H1 (cell line): ENCODE data around the gene TUBGCP4. TPM values are rescaled to one million over a fixed set of nuclear protein-coding genes. Genes with fewer than 3 reads are reported as not detected.

Source experiments
- CTCF ChIA-PET: fragments of 300-600 bp; sonication (Branson Sonifier 250); formaldehyde crosslinking; loops from one replicate; lab custom pipeline; 2021; ENCODE audit not compliant: partially characterized antibody; lab: Charles Lee
- POLR2A ChIA-PET: fragments of 300-600 bp; sonication (Branson Sonifier 250); formaldehyde crosslinking; loops from one replicate; lab custom pipeline; 2021; ENCODE audit warnings: inconsistent platforms; ENCODE audit not compliant: partially characterized antibody; lab: Charles Lee
- DNase-seq, 2 experiments: peaks; one replicate each; pipeline versions ENCODE4 v3.0.0 to v3.0.0-alpha.2; 2010 to 2022; ENCODE audit warnings: low spot score in 2 of 2, low read depth in 1 of 2, mixed read lengths in 1 of 2
- FAIRE-seq: peaks from 2 replicates; lab custom pipeline; 2011; peaks lifted over from hg19 to GRCh38; lab: Jason Lieb, UNC
- H2AFZ ChIP-seq: 2 replicates; pipeline ENCODE4 v1.8.1; 2012; ENCODE audit warnings: low read length, inconsistent platforms
- H2AK5ac ChIP-seq: 2 replicates; pipeline ENCODE4 v1.6.1; 2013; ENCODE audit warnings: low read depth, low read length
- H2BK120ac ChIP-seq: replicated peaks from 2 replicates; pipeline ENCODE3; 2013; ENCODE audit warnings: low read depth, low read length, inconsistent platforms
- H2BK12ac ChIP-seq: 2 replicates; pipeline ENCODE4 v1.6.1; 2013; ENCODE audit warnings: low read depth, low read length
- H2BK15ac ChIP-seq: 2 replicates; pipeline ENCODE4 v1.6.1; 2013; ENCODE audit warnings: low read length
- H2BK20ac ChIP-seq: 2 replicates; pipeline ENCODE4 v1.6.1; 2013; ENCODE audit warnings: low read length
- H2BK5ac ChIP-seq: 2 replicates; pipeline ENCODE4 v1.6.1; 2013; ENCODE audit warnings: low read depth, low read length
- H3K14ac ChIP-seq: 2 replicates; pipeline ENCODE4 v1.6.1; 2013; ENCODE audit warnings: inconsistent platforms; ENCODE audit not compliant: insufficient read length
- H3K18ac ChIP-seq: 2 replicates; pipeline ENCODE4 v1.6.1; 2013; ENCODE audit warnings: low read length; ENCODE audit errors: extremely low read depth
- H3K23ac ChIP-seq: 2 replicates; pipeline ENCODE4 v1.6.1; 2013; ENCODE audit warnings: inconsistent platforms; ENCODE audit not compliant: insufficient read length
- H3K23me2 ChIP-seq: 2 replicates; pipeline ENCODE4 v1.6.1; 2013; ENCODE audit warnings: low read depth, low read length
- H3K27ac ChIP-seq: 2 replicates; pipeline ENCODE4 v1.6.1; 2011; ENCODE audit warnings: low read depth, low read length, inconsistent platforms
- H3K27me3 ChIP-seq, 4 experiments: replicated peaks in 1 of 4; 1 replicate in 1 of 4; 2 replicates in 3 of 4; pipeline versions ENCODE4 v1.6.1 to v1.8.1; 2011 to 2013; ENCODE audit warnings: low read length in 3 of 4, mild to moderate bottlenecking in 3 of 4, inconsistent platforms in 2 of 4, mixed read lengths in 2 of 4, moderate library complexity in 1 of 4; ENCODE audit not compliant: control insufficient read depth in 3 of 4, insufficient read depth in 3 of 4; ENCODE audit errors: extremely low read depth in 1 of 4
- H3K36me3 ChIP-seq, 4 experiments: 2 replicates each; pipeline versions ENCODE4 v1.6.1 to v1.8.1; 2011 to 2013; ENCODE audit warnings: mild to moderate bottlenecking in 4 of 4, low read length in 3 of 4, moderate library complexity in 2 of 4, control low read depth in 1 of 4, inconsistent platforms in 1 of 4; ENCODE audit not compliant: insufficient read depth in 4 of 4, control insufficient read depth in 2 of 4
- H3K4ac ChIP-seq: replicated peaks from 2 replicates; pipeline ENCODE3; 2013; ENCODE audit warnings: low read length, low read depth, mixed read lengths, inconsistent platforms; ENCODE audit not compliant: insufficient read length
- H3K4me1 ChIP-seq, 4 experiments: replicated peaks in 1 of 4; 1 replicate in 1 of 4; 2 replicates in 3 of 4; pipeline versions ENCODE4 v1.6.1 to v1.8.1; 2011 to 2013; ENCODE audit warnings: low read length in 3 of 4, inconsistent platforms in 2 of 4, mixed read lengths in 1 of 4; ENCODE audit not compliant: insufficient read depth in 4 of 4, control insufficient read depth in 3 of 4
- H3K4me2 ChIP-seq, 2 experiments: 2 replicates each; pipeline versions ENCODE4 v1.6.1 to v1.8.1; 2011 to 2013; ENCODE audit warnings: low read depth in 2 of 2, low read length in 2 of 2, control low read depth in 1 of 2, inconsistent platforms in 1 of 2, mild to moderate bottlenecking in 1 of 2; ENCODE audit not compliant: insufficient read depth in 1 of 2
- H3K4me3 ChIP-seq, 4 experiments: fragments of 200-600, 300-600 bp in 1 of 4; sonication (generic), shearing (Covaris generic), sonication (Bioruptor Twin) in 1 of 4; 2 replicates each; pipeline versions ENCODE4 v1.5.1 to v1.8.1; 2011 to 2016; ENCODE audit warnings: low read length in 4 of 4, low read depth in 3 of 4, control low read depth in 2 of 4, inconsistent platforms in 2 of 4, mild to moderate bottlenecking in 2 of 4, mixed read lengths in 1 of 4, moderate library complexity in 1 of 4; ENCODE audit not compliant: insufficient read depth in 2 of 4; ENCODE audit errors: extremely low read depth in 1 of 4
- H3K56ac ChIP-seq: replicated peaks from 2 replicates; pipeline ENCODE3; 2013; ENCODE audit warnings: low read depth, mild to moderate bottlenecking, mixed read lengths, low read length, inconsistent platforms; ENCODE audit not compliant: insufficient read length
- H3K79me1 ChIP-seq: 2 replicates; pipeline ENCODE4 v1.6.1; 2013; ENCODE audit warnings: low read depth, low read length, control low read depth
- H3K79me2 ChIP-seq, 2 experiments: 2 replicates each; pipeline versions ENCODE4 v1.6.1 to v1.8.1; 2012 to 2013; ENCODE audit warnings: low read length in 2 of 2, mild to moderate bottlenecking in 2 of 2, inconsistent platforms in 1 of 2; ENCODE audit not compliant: insufficient read depth in 2 of 2, control insufficient read depth in 1 of 2
- H3K9ac ChIP-seq, 4 experiments: replicated peaks in 1 of 4; 1 replicate in 1 of 4; 2 replicates in 3 of 4; pipeline versions ENCODE4 v1.6.1 to v1.8.1; 2011 to 2013; ENCODE audit warnings: low read depth in 3 of 4, low read length in 3 of 4, control low read depth in 2 of 4, mild to moderate bottlenecking in 2 of 4, moderate library complexity in 2 of 4, inconsistent platforms in 1 of 4; ENCODE audit errors: extremely low read depth in 1 of 4
- H3K9me3 ChIP-seq, 2 experiments: 2 replicates each; pipeline versions ENCODE4 v1.6.1 to v1.8.1; 2012 to 2013; ENCODE audit warnings: mild to moderate bottlenecking in 2 of 2, moderate library complexity in 2 of 2, control low read depth in 1 of 2, inconsistent platforms in 1 of 2, low read depth in 1 of 2, low read length in 1 of 2, mixed read lengths in 1 of 2; ENCODE audit not compliant: insufficient read depth in 2 of 2
- H4K20me1 ChIP-seq, 2 experiments: replicated peaks in 1 of 2; 2 replicates each; pipeline versions ENCODE3 to v1.8.1; 2011 to 2013; ENCODE audit warnings: inconsistent platforms in 2 of 2, low read length in 2 of 2, mild to moderate bottlenecking in 1 of 2; ENCODE audit not compliant: insufficient read depth in 2 of 2, control insufficient read depth in 1 of 2
- H4K5ac ChIP-seq: 2 replicates; pipeline ENCODE4 v1.6.1; 2013; ENCODE audit warnings: low read length, low read depth, mixed read lengths, inconsistent platforms; ENCODE audit not compliant: insufficient read length
- H4K8ac ChIP-seq: 2 replicates; pipeline ENCODE4 v1.8.0; 2013; ENCODE audit warnings: mild to moderate bottlenecking, moderate library complexity, low read length, inconsistent platforms; ENCODE audit not compliant: insufficient read depth; ENCODE audit errors: extremely low read depth
- H4K91ac ChIP-seq: replicated peaks from 2 replicates; pipeline ENCODE3; 2013; ENCODE audit warnings: low read length, mixed read lengths, inconsistent platforms; ENCODE audit not compliant: insufficient read length
- BCL11A ChIP-seq, 2 experiments: IDR thresholded peaks; one replicate each; pipeline ENCODE4 v1.6.1; 2011; ENCODE audit warnings: low read depth in 2 of 2, low read length in 2 of 2, mild to moderate bottlenecking in 2 of 2
- WGBS, 2 experiments: shearing (Covaris generic) in 1 of 2; methylation state at CpG; one replicate each; pipeline versions ENCODE4 v1.1.6 to v1.1.7; 2013 to 2015; ENCODE audit warnings: low lambda C conversion rate in 2 of 2, mixed read lengths in 2 of 2, inconsistent platforms in 1 of 2, low coverage in 1 of 2, missing lambda C conversion rate in 1 of 2; ENCODE audit not compliant: insufficient replicate concordance in 2 of 2, insufficient coverage in 1 of 2, insufficient read length in 1 of 2; ENCODE audit errors: extremely low coverage in 1 of 2, missing lambda C conversion rate in 1 of 2; 5-methylcytosine and 5-hydroxymethylcytosine counted together
- polyA plus RNA-seq, 7 experiments: library from polyadenylated mRNA; depleted of rRNA in 3 of 7; stranded (reverse) in 5 of 7; unstranded in 2 of 7; fragments of >200 nt in 5 of 7; fragments of 200-250 nt in 2 of 7; gene quantifications; 1 replicate in 5 of 7; 2 replicates in 1 of 7; 4 replicates in 1 of 7; pipeline versions ENCODE4 v1.2.1 to v1.2.3, GENCODE V29; 2011 to 2013; ENCODE audit warnings: missing spikeins in 2 of 7, mixed read lengths in 2 of 7
- total RNA-seq: library from RNA; stranded (reverse); fragmentation: NEBNext Ultra II Directional; extraction: Animal tissue kit (Norgen Biotek cat#: 25700); gene quantifications from 2 replicates; pipeline ENCODE4 v1.2.1, GENCODE V29; 2021

TUBGCP4 gene
- total and polyA plus RNA-seq, 2 of the 8 experiments (the other 6 are each of a cell fraction or from before 2014, with no cell fraction given): 7.3 to 23.4 TPM

- no peak overlapping the region for H3K9ac ChIP-seq
- no peak overlapping the region for H3K4me3 ChIP-seq
- no peak overlapping the region for H2BK12ac ChIP-seq
- no peak overlapping the region for H4K91ac ChIP-seq
- peaks cover 7 to 38% (median 20%) of the 10 kb centered on the region in 4 experiments; a peak in 7 of 8 replicates for H3K36me3 ChIP-seq
- H3K79me1 ChIP-seq: no peaks in the 10 kb centered on the region
- no peak overlapping the region for H4K5ac ChIP-seq
- peaks cover 1 to 2% of the 10 kb centered on the region in 2 experiments for H4K20me1 ChIP-seq
- no peak overlapping the region for H3K27ac ChIP-seq
- H2BK120ac ChIP-seq: no peak overlapping the region
- H3K56ac ChIP-seq: no peak overlapping the region
- no peak overlapping the region for H2BK20ac ChIP-seq
- H2BK5ac ChIP-seq: no peak overlapping the region
- FAIRE-seq: no peak
- H4K8ac ChIP-seq: no peak overlapping the region
- 78 to 100% methylated on average over 1 of the region's 1 CpG for WGBS, 2 experiments
- no peaks in the 10 kb centered on the region for H3K4me1 ChIP-seq
- H3K14ac ChIP-seq: no peak overlapping the region
- CTCF ChIA-PET: no interaction called here
- H3K23ac ChIP-seq: no peak overlapping the region
- POLR2A ChIA-PET: no interaction called here
- peaks cover 0 to 40% of the 10 kb centered on the region in 2 experiments; a peak in 2 of 4 replicates for H3K79me2 ChIP-seq
- no peak for DNase-seq
- TF ChIP-seq BCL11A (IDR thresholded peaks at IDR 0.05; ENCODE audit: low read depth in 2 of 2, low read length in 2 of 2): no peak
- no peak overlapping the region for H3K18ac ChIP-seq
- H2AK5ac ChIP-seq: no peak overlapping the region
- H3K9me3 ChIP-seq: no peaks in the 10 kb centered on the region
- H3K23me2 ChIP-seq: no peaks in the 10 kb centered on the region
- no peak overlapping the region for H3K4me2 ChIP-seq
- no peak overlapping the region for H2AFZ ChIP-seq
- H3K27me3 ChIP-seq: no peaks in the 10 kb centered on the region
- no peak overlapping the region for H2BK15ac ChIP-seq
- no peak overlapping the region for H3K4ac ChIP-seq
Measured at GRCh38 chr15:43449981-43450380, 79.1 kb downstream of the TUBGCP4 start.

Other genes starting within 250 kb of the TUBGCP4 start
- 3.5 and 4.0 TPM in 2 replicates for gene TMEM62, start 237.5 kb upstream of the TUBGCP4 start, total RNA-seq
- gene TMEM62, start 237.5 kb upstream of the TUBGCP4 start, polyA plus RNA-seq (2011; rRNA removed): 2.0 TPM in 2 replicates
- 23.4 TPM in 2 replicates for gene CCNDBP1, start 185.7 kb upstream of the TUBGCP4 start, total RNA-seq
- 29.0 and 41.7 TPM in 2 replicates for gene CCNDBP1, start 185.7 kb upstream of the TUBGCP4 start, polyA plus RNA-seq (2011; rRNA removed)
- not detected in 2 replicates for gene EPB42, start 150.1 kb upstream of the TUBGCP4 start, total RNA-seq
- gene EPB42, start 150.1 kb upstream of the TUBGCP4 start, polyA plus RNA-seq (2011; rRNA removed): not detected in 2 replicates
- gene TGM5, start 104.2 kb upstream of the TUBGCP4 start, total RNA-seq: not detected in 2 replicates
- gene TGM5, start 104.2 kb upstream of the TUBGCP4 start, polyA plus RNA-seq (2011; rRNA removed): not detected in 2 replicates
- gene TGM7, start 68.8 kb upstream of the TUBGCP4 start, total RNA-seq: not detected in 2 replicates
- 0.05 TPM in 1 of 2 replicates, not detected in the other for gene TGM7, start 68.8 kb upstream of the TUBGCP4 start, polyA plus RNA-seq (2011; rRNA removed)
- 9.3 and 11.2 TPM in 2 replicates for gene LCMT2, start 40.5 kb upstream of the TUBGCP4 start, total RNA-seq
- 7.1 and 11.9 TPM in 2 replicates for gene LCMT2, start 40.5 kb upstream of the TUBGCP4 start, polyA plus RNA-seq (2011; rRNA removed)
- gene ZSCAN29, start 58 bp upstream of the TUBGCP4 start, total RNA-seq: 38.6 and 41.3 TPM in 2 replicates
- gene ZSCAN29, start 58 bp upstream of the TUBGCP4 start, polyA plus RNA-seq (2011; rRNA removed): 6.4 and 9.5 TPM in 2 replicates
- 63.6 and 68.5 TPM in 2 replicates for gene TP53BP1, start 122.1 kb downstream of the TUBGCP4 start, total RNA-seq
- gene TP53BP1, start 122.1 kb downstream of the TUBGCP4 start, polyA plus RNA-seq (2011; rRNA removed): 24.8 and 34.1 TPM in 2 replicates
- gene MAP1A, start 146.5 kb downstream of the TUBGCP4 start, total RNA-seq: 2.4 and 3.4 TPM in 2 replicates
- 0.57 and 0.80 TPM in 2 replicates for gene MAP1A, start 146.5 kb downstream of the TUBGCP4 start, polyA plus RNA-seq (2011; rRNA removed)
- 18.8 and 24.3 TPM in 2 replicates for gene PPIP5K1, start 219.1 kb downstream of the TUBGCP4 start, total RNA-seq
- 22.7 and 30.4 TPM in 2 replicates for gene PPIP5K1, start 219.1 kb downstream of the TUBGCP4 start, polyA plus RNA-seq (2011; rRNA removed)
- 27.1 and 30.5 TPM in 2 replicates for gene CKMT1B, start 222.9 kb downstream of the TUBGCP4 start, total RNA-seq
- gene CKMT1B, start 222.9 kb downstream of the TUBGCP4 start, polyA plus RNA-seq (2011; rRNA removed): 91.3 and 111 TPM in 2 replicates
- gene STRC, start 247.7 kb downstream of the TUBGCP4 start, total RNA-seq: 0.34 and 0.42 TPM in 2 replicates
- gene STRC, start 247.7 kb downstream of the TUBGCP4 start, polyA plus RNA-seq (2011; rRNA removed): 0.41 and 0.57 TPM in 2 replicates